Mononuclear cell (primary cell): ENCODE results near the gene CTPS1. TPM values are rescaled to one million over a fixed set of nuclear protein-coding genes. Genes with fewer than 3 reads are reported as not detected.

Source experiments
- H3K27me3 ChIP-seq: 2 replicates; pipeline ENCODE4 v1.6.0; 2011; ENCODE audit warnings: low read length, control low read depth; ENCODE audit not compliant: insufficient read depth
- H3K4me1 ChIP-seq: 2 replicates; pipeline ENCODE4 v1.5.1; 2011; ENCODE audit warnings: mild to moderate bottlenecking, low read length, control low read depth; ENCODE audit not compliant: insufficient read depth
- H3K4me3 ChIP-seq: 2 replicates; pipeline ENCODE4 v1.5.1; 2011; ENCODE audit warnings: mild to moderate bottlenecking, low read length, moderate library complexity
- H3K9me3 ChIP-seq: 2 replicates; pipeline ENCODE4 v1.5.1; 2011; ENCODE audit warnings: low read depth, mild to moderate bottlenecking, control low read depth, low read length
- total RNA-seq: library from RNA; depleted of rRNA; stranded (reverse); fragments of >200 nt; gene quantifications from one replicate; pipeline ENCODE4 v1.2.3, GENCODE V29; 2012

Gene CTPS1
- 26.1 TPM for total RNA-seq

- H3K4me3 ChIP-seq: peak within 1 kb of the TSS; percentile 64
- no peaks in the 10 kb centered on the region for H3K27me3 ChIP-seq
- no peaks in the 10 kb centered on the region for H3K9me3 ChIP-seq
- peaks cover 24% of the 10 kb centered on the region for H3K4me1 ChIP-seq
These were observed at the start of gene CTPS1 for GRCh38 chr1:40979241-40980067. TSS of gene CTPS1 (plus strand) at chr1:40979696. CDS start at chr1:40983291, 3,595 bp downstream.

DNA sequence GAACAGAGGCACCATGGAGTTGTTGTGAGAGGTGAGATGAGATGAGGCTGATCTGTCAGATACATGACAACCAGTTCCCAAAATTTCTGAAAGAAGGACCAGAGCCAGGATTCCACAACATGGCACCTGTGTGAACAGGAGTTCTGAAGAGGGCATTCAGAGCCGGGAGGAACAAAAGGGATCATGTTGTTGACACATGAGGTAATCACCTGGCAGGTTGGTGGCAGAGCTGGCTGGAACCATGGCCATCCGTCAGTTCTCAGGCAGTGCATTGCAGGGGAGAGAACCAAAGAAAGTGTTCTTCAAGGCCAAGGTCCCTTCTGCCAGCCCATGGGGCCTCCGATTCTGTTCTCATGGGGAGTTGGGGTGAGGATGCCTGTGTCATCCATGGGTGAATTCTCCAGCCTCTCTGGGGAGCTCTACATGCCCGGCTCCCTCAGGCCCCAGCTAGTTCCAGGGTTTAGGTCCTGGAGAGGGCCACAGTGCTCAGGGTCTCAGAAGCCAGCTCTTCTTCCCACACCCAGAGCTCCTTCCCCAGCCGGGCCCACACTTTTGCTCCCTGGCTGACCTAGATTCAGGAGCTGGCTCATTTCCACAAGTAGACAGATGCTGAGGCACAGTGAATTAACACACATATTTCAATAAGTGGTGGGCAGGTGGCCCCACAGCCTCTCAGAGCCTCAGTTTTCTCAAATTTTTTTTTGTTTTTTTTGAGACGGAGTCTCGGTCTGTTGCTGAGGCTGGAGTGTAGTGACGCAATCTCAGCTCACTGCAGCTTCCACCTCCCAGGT, 49.1 kb upstream of the CTPS1 start:
- no peaks in the 10 kb centered on the region for H3K27me3 ChIP-seq
- no peak overlapping the region for H3K4me3 ChIP-seq
- H3K9me3 ChIP-seq: no peaks in the 10 kb centered on the region
- no peaks in the 10 kb centered on the region for H3K4me1 ChIP-seq

DNA sequence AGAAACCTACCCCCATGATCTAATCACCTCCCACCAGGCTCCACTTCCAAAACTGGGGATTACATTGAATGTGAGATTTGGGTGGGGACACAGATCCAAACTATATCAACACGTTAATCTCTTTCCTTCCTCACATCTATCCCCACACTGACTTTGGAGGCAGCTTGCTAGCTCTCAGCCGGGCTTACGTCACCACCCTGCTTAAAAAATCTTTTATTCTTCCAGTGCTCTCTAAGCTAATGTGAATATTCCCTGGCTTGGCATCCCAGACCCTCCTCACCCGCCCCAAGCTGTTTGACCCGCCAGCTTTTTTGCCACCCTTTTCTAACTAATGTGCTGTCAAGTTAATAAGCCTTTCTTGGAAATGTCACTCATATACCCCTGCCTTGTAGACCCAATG, 47.9 kb upstream of the CTPS1 start:
- Histone ChIP-seq H3K4me3 (no peak overlapping the region), H3K4me1 (peaks cover 4% of the 10 kb centered on the region), H3K9me3 (no peaks in the 10 kb centered on the region), H3K27me3 (no peaks in the 10 kb centered on the region)

- Histone ChIP-seq H3K4me3 (no peak overlapping the region), H3K27me3 (no peaks in the 10 kb centered on the region), H3K4me1 (peaks cover 8% of the 10 kb centered on the region), H3K9me3 (no peaks in the 10 kb centered on the region)
These were observed 47.5 kb upstream of the CTPS1 start for GRCh38 chr1:40932006-40932405.

GRCh38 chr1:40936931-40937339, 42.6 kb upstream of the CTPS1 start:
- Histone ChIP-seq H3K27me3 (no peaks in the 10 kb centered on the region), H3K4me1 (peaks cover 41% of the 10 kb centered on the region), H3K4me3 (no peak overlapping the region), H3K9me3 (no peaks in the 10 kb centered on the region)

- H3K4me3 ChIP-seq: no peak overlapping the region
- no peaks in the 10 kb centered on the region for H3K27me3 ChIP-seq
- H3K4me1 ChIP-seq: peaks cover 41% of the 10 kb centered on the region
- H3K9me3 ChIP-seq: no peaks in the 10 kb centered on the region
These were observed 41.1 kb upstream of the CTPS1 start for GRCh38 chr1:40938393-40938792.

DNA sequence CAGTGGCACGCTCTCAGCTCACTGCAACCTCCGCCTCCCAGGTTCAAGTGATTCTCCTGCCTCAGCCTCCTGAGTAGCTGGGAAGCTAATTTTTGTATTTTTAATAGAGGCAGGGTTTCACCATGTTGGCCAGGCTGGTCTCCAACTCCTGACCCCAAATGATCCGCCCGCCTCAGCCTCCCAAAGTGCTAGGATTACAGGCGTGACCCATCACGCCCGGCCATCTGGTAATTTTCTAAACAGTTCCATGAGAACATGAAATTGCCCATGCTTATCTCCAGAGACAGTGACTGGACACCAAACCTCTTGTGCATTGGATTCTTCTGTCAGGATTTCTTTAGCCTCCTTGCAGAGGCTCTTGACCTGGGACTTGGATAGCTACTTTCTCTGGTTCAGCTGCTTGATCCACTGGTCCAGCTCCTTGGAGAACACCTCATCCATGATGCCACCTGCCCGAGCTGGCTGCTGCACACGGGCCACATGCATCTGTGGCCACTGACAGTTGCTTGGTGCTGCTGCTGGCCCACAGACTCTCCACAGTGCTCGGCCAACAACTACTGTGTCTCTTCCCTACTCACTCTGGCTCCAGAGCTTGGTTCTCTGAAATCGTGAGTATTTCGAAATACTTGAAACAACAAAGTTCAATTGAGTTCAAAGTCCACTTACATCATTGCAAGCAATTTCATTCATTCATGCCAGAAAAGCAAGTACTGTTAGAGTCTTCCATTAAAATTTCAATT, 40.0 kb upstream of the CTPS1 start:
- H3K9me3 ChIP-seq: no peaks in the 10 kb centered on the region
- H3K27me3 ChIP-seq: no peaks in the 10 kb centered on the region
- peaks cover 41% of the 10 kb centered on the region for H3K4me1 ChIP-seq
- no peak overlapping the region for H3K4me3 ChIP-seq

DNA sequence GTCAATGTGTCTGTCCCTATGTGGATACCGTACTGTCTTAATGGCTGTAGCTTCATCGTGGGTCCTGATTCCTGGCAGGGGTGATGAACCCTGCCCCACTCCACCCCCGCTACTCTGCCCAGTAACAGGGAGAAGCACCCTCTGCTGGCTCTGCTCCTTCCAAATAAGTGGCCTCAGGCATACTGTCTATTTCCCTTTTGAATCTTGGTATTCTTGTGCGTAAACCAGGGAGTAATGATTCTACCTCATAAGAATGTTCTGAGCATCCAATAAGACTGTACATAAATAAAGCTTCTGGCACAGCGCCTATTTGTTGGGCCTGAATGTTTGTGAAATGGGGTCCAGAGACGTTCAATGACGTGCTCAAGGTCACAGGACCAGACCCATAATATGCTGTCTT, 35.2 kb upstream of the CTPS1 start:
- Histone ChIP-seq H3K27me3 (no peaks in the 10 kb centered on the region), H3K4me3 (no peak overlapping the region), H3K4me1 (peaks cover 18% of the 10 kb centered on the region), H3K9me3 (no peaks in the 10 kb centered on the region)

DNA sequence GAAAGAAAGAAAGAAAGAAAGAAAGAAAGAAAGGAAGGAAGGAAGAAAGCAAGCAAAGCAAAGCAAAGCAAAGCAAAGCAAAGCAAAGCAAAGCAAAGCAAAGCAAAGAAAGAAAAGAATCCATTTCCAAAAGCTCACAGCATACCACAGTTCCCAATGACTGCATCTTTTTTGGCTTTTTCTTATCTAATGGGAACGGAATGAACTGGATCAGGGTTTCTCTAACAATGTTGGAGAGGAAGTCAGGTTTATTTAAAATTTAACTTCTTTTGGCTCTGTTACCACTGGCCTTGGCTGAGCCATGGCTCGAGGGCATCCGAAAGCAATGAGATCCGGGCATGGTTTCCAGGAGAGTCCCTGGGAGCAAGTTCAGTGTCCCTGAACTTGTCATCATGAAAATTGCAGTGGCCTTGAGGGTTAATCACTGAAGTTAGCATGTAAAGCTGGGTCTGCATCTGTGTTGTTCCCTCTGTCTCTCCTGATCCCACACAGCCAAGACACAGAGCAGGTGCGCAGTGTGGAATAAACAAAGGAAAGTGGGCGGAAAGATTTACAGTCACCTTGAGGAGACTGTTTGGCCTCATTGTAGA, 34.6 kb upstream of the CTPS1 start:
- Histone ChIP-seq H3K9me3 (no peaks in the 10 kb centered on the region), H3K27me3 (no peaks in the 10 kb centered on the region), H3K4me3 (no peak overlapping the region), H3K4me1 (peaks cover 12% of the 10 kb centered on the region)

GRCh38 chr1:40945491-40945973, 34.0 kb upstream of the CTPS1 start:
- Histone ChIP-seq H3K4me3 (no peak overlapping the region), H3K27me3 (no peaks in the 10 kb centered on the region), H3K9me3 (no peaks in the 10 kb centered on the region), H3K4me1 (peaks cover 7% of the 10 kb centered on the region)

DNA sequence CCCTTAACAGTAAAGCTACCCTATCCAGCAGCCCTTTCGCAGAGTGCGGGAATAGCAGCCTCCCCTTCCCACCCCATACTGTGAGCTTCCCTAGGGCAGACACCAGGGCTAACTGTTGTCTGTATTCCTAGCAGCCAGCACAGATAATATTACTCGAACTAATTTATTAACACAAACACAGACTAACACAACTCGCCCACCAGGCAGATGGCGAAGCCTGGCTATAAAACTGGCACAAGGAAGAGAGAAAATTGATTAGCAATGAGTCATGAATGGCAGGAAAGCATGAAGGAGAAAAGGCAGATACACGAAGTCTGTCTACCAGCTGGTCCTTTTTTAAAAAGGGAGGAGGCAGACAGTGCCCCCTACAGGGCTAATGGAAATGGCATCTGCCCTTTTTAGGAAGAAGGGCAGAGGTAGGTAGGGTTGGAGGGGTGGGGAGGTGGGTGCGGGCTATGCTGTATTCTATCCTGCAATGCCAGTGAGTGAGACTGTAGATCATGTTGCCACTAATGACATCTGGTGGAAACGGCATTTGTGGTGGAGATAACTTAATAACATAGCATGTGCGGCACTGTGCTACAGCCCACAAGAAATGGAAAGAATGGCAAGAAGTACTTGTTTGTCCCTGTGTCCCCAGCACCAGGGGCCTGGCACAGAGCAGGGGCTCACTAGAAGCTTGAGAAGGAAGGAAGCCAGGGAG, 30.6 kb upstream of the CTPS1 start:
- Histone ChIP-seq H3K4me3 (no peak overlapping the region), H3K9me3 (no peaks in the 10 kb centered on the region), H3K27me3 (no peaks in the 10 kb centered on the region), H3K4me1 (peaks cover 10% of the 10 kb centered on the region)

DNA sequence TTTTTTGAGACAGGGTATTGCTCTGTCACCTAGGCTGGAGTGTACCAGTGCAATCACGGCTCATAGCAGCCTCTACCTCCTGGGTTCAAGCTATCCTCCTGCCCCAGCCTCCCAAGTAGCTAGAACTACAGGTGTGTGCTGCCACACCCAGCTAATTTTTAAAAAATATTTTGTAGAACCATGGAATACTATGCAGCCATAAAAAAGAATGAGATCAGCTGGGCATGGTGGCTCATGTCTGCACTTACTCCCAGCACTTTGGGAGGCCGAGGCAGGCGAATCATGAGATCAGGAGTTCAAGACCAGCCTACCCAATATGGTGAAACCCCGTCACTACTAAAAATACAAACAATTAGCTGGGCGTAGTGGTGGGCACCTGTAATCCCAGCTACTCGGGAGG, 29.9 kb upstream of the CTPS1 start:
- H3K27me3 ChIP-seq: peaks cover 4% of the 10 kb centered on the region
- no peak overlapping the region for H3K4me3 ChIP-seq
- no peaks in the 10 kb centered on the region for H3K9me3 ChIP-seq
- H3K4me1 ChIP-seq: peaks cover 10% of the 10 kb centered on the region

GRCh38 chr1:40951943-40952743, 27.4 kb upstream of the CTPS1 start:
- Histone ChIP-seq H3K4me3 (no peak overlapping the region), H3K27me3 (peaks cover 4% of the 10 kb centered on the region), H3K9me3 (no peaks in the 10 kb centered on the region), H3K4me1 (peaks cover 10% of the 10 kb centered on the region)
